NCI-H128 (cell line): Measurements from ENCODE around the gene SLC10A1.

Experiments
- DNase-seq: peaks from one replicate; lab custom pipeline; 2025; ENCODE audit not compliant: unreplicated experiment; lab: John Stamatoyannopoulos, UW

Gene SLC10A1

DNA sequence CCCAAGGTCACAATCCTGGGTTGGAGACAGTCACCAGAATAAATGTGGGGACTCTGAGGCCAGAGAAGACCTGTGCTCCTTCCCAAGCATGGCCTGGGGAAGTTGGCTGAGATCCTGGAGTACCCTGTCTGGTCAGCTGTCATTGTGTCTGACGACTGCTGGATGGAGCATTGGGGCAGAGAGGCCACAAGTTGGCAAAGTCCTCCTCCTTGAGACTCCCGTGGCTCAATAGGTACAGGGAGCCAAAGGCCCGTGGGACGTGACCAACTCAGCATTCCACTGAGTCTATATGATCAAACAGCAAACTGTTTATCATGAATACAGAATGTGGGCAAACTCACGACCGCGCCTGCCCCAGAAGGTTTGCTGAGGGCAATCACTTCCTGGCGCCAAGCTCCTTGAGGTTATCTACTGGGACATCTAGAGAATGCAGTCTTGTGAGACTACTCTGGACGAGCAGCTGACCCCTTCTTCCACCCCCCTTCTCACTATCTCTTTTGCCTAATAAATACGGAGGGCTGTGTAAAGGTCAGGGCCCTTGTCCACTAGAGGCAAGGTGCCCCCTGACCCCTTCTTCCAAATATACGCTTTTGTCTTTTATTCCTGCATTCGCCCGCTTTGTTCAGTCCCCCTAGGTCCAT is 14.3 kb upstream of the SLC10A1 start:
- no peak for DNase-seq

DNA sequence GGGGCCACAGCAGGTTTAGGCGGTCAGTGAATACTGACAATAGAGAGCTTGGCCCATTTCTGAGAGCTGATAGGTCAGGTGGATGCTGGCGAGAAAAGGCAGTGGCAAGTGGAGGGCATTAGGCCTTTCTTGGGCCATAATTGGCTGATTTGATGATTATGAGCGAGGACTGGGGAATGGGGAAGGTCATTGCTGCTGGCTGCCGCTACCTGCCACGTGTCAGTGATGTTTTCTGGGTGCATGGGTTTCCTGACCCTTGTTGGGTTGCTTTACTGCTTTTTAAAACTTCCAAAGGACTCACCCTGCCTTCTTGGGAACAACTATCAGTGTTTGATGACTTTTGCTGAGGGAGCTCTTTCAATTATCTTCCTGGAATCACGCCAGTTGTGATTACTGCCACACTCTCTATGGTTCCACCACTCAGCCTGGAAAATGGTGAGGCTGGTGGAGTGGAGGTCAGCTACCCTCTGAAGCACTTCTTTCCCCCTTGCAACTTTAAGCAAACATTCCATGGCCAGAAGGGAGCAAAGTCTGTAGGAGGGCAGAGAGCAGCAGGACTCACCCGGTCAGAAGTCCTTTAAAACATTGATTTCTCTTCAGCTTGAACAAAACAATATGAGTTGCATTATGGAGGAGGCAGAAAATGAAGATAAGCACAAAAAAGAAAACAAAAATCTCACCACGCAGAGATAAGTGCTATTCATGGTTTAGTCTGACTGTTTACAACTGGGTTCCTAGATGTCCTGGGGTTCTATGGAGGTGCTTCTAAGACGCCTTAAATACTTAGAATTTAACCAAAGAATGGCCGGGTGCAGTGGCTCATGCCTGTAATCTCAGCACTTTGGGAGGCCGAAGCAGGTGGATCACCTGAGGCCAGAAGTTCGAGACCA is 12.1 kb upstream of the SLC10A1 start:
- no peak for DNase-seq

DNA sequence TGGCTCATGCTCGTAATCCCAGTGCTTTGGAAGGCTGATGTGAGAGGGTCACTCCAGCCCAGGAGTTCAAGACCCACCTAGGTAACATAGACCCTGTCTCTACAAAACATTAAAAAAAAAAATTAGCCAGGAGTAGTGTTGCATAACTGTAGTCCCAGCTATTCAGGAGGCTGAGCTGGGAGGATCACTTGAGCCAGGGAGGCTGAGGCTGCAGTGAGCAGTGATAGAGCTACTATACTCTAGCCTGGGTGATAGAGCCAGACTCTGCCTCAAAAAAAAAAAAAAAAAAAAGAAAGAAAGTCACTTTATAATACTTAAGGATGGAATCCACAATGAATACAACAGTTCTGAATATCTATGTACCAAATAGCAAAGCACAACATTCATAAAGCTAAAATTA is 10.2 kb upstream of the SLC10A1 start:
- DNase-seq, result no peak

DNA sequence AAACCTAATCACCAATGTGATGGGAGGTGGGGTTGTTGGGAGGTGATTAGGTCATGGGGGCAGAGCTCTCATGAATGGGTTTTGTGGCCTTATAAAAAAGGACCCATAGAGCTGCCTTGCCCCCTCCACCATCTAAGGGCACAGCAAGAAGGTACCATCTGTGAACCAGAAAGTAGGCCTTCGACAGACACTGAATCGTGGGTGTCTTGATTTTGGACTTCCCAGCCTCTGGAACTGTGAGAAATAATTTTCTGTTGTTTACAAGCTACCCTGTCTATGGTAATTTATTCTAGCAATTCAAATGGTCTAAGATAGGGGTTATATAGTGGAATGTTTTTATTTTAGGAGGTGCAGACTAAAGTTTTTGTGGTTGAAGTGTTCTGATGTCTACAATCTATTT is 7.9 kb upstream of the SLC10A1 start:
- no peak for DNase-seq

DNA sequence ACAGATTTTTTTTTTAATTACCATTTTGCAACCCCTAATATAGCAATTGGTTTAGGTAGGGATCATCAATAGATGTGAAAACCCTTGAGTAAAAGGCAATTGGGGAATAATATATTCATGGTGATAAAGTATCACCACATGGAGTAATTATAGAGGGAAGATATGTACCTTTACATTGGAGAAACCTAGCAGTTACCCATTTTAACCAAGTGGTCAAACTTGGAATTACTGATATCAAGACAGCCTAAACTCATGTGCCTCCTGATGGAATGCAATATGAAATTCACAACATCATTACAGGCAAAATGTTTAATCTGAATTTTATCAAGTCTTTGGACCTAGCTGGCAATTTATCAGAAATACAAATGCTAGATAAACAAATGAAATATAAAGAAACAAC is 6.7 kb upstream of the SLC10A1 start:
- no peak for DNase-seq

DNA sequence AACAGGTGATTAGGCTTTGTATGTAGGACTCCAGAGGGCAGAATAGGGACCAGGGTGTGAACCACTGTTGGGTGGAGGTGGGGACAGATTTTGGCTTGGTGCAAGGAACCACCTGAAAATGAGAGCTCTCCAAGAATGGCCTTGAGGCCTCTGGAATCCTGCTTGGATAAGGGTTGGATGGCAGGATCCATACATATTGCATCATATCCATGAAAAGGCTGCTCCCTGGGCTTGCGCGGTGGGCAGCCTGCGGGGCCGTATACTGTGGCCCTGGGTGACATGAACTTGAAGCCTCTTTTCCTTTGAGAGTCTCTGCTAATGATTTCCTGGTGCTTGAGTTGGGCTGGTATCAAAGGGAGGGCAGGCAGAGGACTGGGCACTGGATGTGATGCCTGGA is 1.3 kb upstream of the SLC10A1 start:
- no peak for DNase-seq

DNA sequence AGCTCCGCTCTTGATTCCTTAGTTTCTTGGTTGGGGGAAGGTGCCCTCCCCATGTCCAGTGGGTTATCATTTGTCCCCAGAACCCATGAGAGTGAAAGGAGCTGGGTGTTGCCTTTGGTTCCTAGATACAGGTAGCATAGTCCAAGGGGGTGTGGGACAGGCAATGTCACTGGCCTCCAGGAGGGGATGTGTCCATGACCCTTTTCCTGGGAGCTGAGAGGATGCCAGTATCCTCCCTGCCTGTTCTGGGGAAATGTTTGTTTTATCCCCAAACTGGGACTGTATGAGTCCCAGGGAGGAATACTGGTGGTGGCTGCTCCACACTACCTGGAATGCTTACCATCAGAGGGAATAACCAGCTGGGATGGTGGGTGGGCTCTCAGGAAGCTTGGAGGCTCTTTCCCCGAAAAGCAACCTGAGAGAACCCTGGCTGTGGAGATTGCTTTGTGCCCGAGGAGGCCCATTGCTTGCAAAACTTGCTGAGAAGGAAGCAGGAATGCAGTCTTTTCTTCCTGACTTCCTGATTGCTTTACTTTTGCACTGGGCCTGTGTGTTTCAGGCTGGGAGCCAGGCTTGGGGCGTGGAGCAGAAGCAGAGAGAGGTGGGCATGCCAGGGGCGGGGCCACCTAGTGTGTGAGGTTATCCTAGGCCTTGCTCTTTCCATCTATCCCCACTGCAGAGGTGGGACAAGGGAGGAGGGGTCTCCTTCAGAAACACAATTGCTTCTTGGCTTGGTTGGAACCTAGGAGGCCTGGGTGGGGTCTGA is 715 bp upstream of the SLC10A1 start:
- DNase-seq, result no peak

DNA sequence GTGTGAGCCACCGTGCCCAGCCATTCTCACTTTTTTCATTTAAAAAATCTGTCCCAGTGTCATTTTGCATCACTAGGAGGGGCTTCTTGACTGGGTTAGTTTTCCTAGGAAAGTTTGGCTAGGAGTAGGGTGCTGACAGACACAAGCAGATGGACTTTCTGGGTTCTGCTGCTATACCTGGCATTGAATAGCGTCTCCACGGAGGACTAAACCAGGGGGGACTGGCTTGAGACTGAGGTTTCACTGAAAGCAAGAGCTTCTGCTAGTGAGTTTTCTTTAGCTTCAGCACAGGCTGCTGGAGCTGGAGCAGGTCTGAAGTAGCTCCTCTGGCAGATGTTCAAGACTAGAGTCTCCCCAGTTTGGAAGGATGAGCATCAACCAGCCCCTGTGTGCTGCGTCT is 1.4 kb downstream of the SLC10A1 start:
- DNase-seq, result no peak

DNA sequence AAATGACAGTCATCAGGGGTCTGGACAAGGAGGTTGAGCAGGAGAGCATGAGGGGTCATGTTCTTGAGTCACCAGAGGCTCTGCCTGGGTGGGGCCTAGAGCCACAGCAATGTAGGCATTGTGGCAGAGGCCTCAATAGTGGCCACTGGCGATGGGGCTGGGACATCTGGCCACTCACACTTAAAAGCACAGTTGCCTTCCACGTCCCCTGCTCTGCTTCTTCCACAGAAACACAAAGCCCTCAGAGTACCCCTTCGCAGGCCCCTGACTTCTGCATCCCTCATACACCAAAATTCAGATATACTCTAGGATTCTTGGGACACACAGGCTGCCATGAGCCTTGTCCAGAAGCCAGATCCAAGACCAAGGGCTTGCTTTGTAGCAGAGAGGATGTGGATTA is 2.2 kb downstream of the SLC10A1 start:
- no peak for DNase-seq

DNA sequence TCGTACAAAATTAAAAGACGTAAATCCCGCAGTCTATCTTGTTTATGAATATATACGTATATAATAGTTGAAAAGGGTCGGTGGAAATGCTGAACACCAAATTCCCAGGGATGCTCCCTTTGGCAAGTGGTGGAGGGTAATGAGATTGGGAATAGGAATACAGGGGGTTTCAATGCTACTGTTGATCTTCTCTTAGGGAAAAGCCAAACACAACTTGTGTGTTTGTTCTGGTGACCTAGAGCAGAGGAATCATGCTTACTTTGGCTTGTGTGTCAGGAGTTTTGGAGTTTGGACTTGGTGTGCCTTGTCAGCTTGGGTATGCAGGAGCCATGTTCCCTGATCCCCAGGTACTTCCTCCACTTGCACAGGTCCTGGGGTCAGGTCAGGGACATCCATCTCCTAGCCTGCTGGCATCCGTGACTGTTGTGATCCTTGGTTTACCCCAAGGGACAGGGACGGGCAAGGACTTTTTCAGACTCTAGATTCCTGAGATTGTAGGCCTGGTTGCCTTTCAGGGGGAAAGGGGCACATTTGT is 4.1 kb downstream of the SLC10A1 start:
- no peak for DNase-seq

DNA sequence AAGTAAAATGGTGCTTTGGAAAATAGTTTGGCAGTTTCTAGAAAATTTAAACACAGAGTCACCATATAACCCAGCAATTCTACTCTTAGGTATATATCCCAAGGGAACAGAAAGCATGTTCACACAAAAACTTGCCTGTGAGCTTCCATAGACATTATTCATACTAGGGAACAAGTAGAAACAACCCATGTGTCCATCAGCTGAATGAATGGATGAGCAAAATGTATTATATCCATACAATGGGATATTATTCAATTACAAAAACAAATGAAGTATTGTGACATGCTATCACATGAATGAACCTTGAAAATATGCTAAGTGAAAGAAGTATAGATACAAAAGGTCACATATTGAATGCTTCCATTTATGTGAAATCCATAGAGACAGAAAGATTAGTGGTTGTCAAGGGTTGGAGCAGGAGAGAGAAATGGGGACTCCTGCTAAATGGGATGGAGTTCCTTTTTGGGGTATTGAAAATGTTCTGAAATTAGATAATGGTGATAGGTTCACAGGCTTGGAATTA is 7.9 kb downstream of the SLC10A1 start:
- no peak for DNase-seq

DNA sequence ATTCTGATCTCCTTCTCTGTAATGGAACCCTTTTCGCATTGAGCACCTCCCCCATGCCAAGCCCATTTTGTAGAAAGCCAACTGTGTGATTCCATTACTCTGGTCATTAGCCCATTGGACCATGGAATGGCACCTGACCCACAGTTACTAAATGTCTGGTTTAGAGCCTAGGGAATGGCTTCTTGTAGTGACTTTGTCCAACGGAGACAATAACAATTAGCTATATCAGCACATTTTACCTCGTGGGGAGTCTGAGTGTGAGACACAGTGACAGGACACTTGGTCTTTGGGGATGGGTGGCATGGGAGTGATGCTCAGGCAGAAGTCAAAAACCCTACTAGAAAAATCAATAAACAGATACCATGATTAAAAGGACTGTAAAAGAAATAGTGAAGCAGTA is 10.4 kb downstream of the SLC10A1 start:
- no peak for DNase-seq

DNA sequence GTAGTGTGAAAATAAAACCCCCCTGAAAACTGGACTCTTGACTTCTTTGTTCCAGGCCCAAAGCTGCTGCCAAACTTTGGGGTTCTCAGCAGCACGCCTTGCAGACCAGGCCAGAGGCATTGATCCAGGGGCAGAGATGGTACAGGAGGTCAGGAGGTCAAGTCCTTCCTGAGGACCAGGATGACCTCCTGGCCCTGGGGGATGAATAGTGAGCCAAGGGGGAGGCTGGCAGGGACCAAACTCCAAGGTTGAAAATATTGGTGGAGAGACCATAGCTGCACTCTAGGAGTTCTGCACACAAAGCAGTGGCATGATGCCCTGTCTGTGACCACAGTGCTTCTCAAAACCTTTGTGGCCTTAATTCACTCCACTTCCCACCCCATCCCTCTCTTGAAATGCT is 12.1 kb downstream of the SLC10A1 start:
- no peak for DNase-seq

DNA sequence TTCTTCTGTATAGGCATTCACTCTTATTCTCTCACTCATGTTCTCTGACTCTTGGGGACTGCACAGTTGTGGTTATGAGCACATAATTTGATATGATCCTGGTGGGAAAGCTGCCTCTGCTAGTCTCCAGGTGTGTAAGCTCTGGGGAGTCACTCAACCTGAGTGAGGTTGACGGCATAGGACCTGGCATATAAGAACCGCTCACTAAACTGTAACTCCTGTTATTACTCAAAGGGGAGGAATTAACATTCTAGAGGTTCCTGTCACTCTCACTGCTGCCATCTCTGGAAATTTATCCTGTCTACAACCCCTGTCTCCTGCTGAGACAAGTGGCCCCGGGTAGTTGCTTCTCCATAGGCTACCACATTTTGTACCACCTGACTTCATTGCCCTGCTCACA is 16.1 kb downstream of the SLC10A1 start:
- DNase-seq, result no peak

DNA sequence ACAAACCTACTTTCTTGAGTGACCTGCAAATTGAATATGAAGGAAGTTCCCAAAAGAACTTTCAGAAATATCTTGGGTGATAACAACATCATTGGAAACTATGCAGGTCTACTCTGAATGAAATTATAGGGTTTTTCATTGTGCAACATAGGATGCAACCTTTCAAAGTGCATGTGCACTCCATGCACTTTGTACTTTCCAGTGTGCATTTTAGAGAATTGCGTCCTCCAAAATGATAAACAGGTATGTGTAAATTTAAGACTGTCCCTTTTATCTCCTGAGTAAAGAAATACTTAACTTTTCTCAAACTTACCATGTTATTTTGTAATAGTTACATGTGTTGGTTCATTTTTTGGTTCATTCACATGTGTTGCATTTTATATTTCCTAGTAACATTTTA is 16.9 kb downstream of the SLC10A1 start:
- no peak for DNase-seq

DNA sequence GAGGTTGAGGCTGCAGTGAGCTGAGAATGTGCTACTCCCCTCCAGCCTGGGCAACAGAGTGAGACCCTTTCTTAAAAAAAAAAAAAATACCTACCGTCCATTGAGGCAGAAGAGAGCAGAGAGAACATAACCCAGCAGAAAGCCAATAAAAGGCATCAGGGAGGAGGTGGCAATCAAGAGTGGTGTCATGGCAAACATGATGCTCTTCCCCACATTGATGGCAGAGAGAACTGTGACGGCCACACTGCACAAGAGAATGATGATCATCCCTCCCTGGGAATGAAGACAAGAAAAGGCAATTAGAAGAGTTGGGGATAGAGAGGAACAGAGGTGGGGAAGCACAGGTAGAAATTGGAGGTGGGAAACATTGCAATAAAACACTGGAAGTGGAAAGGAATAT is 18.0 kb downstream of the SLC10A1 start:
- DNase-seq, result no peak

DNA sequence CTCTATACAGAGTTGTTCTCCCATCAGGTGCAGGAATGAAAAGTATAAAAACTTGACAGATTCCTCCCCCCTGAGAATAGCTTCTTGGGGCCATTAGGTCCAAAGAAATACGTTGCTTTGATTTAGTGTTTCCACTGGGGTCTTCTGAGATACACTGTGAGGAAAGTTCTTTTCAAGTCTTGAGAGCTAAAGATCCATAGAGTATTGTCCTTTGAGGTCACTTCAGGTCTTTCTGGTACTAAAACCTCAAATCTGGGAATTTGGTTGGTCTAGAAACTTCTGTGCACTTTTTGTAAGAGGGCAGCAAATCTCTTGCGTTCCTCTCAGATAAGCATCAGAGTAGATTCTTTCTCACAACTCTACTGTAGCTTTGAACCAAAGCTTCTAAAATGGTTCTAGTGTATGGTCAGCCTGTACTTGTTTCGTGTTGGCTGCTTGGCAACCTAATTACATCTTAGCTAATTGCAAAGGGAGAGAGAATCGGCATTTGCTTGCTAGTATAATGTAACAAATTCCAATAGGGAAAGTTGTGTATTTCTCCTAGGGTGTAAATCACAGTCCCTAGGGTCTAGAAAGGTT is 20.1 kb downstream of the SLC10A1 start:
- DNase-seq, result no peak

DNA sequence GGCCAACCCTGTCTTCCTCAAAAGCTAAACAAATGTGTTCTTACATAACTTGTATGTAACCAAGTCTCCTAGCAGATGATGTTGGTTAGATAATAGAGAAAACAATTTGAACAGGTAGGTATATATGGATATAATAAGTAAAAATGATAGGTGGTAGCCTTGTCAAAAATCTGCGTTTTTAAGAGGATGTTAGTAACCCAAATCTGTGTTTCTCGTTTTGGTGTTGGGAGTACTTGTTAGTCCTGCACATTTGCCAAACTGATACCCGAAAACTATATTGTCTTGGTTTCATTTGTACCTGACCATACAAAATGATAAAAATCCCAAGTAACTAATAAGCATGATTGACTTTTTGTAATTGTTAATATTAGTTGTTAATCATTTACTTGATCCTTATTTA is 22.0 kb downstream of the SLC10A1 start:
- DNase-seq, result no peak

DNA sequence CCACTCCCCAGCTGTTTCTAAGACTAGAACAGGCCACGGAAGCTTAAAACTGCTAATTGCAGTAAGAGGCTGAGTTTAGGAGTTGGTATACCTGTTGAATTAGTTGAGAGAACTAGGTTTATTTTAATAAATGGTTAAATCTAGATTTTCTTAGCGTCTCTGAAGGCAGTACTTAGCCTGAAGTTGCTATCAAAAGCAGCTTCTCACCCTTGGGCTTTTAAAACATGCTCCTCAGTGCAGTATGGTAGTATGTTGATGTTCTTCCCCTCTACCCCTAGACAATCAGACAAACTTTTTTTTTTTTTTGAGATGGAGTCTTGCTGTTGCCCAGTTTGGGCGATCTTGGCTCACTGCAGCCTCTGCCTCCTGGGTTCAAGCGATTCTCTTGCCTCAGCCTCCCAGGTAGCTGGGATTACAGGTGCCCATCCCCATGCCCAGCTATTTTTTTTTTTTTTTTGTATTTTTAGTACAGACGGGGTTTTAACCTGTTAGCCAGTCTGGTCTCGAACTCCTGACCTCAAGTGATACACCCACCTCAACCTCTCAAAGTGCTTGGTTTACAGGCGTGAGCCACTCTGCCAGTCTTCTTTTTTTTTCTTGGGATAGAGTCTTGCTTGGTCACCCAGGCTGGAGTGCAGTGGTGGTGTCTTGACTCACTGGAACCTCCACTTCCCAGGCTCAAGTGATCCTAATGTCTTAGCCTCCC is 23.3 kb downstream of the SLC10A1 start:
- DNase-seq, result no peak
